ENCODE results near the gene IPCEF1.
"Not testable (repeated sequence)": the region's sequence is repeated elsewhere in the genome, so short reads cannot be mapped to it uniquely, and the experiment has no call there.

IPCEF1 gene

DNA sequence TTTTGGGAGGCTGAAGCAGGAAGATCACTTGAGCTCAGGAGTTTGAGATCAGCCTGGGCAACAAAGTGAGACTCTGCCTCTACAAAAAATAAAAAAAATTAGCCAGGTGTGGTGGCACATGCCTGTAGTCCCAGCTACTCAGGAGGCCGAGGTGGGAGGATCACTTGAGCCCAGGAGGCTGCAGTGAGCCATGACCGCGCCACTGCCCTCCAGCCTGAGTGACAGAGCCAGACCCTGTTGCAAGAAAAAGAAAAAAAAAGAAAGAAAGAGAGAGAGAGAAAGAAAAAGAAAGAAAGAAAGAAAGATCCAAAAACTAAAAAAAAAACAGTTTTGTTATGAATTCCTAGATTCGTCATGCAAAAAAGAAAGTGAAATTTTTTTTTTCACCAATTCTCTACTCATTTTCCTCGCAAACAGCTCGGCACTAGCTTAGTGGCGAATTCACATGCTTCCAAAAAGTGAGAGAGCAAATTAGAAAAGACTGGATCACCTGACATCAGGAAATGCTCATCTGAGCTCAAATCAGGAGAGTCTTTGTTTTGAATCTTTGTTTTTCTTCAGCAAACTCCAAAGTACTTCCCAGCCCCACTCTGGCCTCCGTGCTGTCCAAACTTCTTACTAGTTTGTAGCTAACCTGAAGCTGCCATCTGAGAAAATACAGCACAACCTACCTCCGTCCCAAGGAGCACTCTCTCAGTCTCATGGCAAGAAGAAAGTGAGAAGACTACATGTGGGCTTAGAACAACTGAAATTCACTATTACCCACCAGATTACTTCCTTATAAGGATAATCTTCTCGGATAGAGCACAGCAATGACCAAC is 27.0 kb downstream of the IPCEF1 start:
- DNase-seq: no peak

DNA sequence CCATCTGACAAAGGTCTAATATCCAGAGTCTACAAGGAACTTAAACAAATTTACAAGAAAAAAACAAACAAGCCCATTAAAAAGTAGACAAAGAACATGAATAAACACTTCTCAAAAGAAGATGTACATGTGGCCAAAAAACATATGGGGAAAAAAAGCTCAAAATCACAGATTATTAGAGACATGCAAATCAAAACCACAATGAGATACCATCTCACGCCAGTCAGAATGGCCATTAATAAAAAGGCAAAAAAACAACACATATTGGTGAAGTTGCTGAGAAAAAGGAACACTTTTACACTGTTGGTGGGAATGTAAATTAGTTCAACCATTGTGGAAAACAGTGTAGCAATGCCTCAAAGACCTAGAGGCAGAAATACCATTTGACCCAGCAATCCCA is 29.3 kb downstream of the IPCEF1 start:
- DNase-seq: not testable (repeated sequence)

DNA sequence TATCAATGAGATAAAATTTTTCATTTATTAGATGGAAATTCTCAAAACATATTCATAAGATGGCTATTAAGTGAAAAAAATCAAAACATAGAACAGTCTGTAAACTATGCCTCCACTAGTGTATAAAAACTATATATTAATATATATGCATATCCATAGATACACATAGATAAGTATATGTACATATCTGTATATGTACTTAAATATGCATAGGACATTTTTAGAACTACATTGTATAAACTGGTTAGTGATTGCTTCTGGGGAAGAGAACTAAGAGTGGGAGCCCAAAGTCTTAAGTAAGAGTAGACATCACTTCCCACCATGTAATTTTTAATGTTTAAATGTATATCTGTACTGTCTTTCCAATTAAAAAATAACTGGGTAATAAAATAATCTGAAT is 31.5 kb downstream of the IPCEF1 start:
- DNase-seq: no peak

DNA sequence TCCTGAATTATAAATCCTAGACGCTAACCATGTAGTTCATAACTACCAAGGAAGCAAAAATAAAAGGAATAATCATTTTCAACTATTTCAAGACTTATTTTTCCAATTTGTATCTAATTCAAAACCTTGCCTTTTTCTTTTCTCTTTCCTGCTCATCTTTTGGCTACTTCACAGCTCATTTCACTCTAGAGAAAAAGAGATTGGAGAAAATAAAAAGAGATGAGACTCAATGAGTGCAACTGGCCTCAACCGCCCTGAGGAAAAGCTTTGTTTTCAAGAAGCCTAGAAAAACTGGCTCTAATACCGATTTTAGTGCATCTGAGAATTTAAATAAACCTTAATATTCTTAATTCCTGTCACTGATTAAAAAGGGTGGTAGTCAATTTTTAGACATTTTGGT is 36.4 kb downstream of the IPCEF1 start:
- DNase-seq: no peak

DNA sequence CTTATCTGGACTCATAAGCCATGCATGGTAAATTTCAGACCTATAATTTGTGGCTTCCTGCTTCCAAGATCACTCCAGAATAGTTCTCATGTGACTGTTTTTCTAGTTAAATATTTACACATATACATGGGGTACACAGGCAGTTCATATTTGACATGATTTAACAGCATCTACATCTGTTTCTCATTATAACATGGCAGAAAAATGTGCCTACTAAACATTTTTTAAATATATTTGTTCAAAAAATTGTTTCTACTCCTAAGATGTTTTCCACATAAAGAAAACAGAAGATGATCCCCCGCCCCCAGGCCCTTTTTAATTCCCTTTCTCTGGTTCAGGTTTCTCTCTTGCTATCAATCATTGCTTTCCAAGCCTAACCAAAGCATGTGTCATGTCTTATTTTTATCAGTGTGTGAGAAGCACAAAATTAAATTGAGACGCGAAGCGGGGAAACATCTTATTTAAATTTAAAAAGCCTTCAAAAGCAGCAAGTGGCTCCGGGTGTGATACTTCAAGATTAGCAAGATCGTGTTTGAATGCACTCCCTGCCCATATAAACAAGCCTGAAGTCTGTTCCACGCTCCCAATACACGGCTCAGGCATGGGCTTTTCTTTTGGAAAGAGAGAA is 37.3 kb downstream of the IPCEF1 start:
- no peak for DNase-seq

DNA sequence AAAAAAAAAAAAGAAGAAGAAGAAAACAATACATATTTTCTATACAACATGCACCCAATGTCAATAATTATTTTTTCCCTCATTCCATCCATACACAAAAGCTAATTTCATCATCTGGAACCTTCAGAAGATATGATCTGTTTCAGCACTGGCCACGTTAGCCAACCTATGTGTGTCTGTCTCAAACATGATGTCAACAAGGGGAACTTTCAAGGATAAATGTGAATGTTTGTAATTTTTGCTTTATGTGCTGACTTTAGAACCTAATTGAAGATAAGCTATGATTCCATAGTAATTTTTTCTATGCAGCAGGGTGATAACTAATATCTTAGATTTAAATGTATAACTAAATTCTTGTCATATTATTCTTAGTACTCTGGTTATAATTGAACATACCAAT is 37.9 kb downstream of the IPCEF1 start:
- DNase-seq: no peak

DNA sequence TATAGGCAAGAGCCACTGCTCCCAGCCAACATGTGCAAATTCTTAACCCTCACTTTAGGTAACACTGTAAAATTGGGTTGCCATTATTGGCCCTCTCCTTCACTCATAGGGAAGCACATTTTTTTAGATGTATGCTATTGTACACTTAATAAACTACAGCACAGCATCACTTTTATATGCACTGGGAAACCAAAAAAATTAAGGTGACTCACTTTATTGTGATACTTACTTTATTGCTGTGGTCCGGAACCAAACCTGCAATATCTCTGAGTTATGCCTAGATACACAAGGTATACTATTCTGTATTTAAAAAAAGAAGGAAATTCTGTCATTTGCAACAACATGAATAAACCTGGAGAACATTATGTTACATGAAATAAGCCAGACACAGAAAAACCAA is 40.5 kb downstream of the IPCEF1 start:
- DNase-seq: no peak

DNA sequence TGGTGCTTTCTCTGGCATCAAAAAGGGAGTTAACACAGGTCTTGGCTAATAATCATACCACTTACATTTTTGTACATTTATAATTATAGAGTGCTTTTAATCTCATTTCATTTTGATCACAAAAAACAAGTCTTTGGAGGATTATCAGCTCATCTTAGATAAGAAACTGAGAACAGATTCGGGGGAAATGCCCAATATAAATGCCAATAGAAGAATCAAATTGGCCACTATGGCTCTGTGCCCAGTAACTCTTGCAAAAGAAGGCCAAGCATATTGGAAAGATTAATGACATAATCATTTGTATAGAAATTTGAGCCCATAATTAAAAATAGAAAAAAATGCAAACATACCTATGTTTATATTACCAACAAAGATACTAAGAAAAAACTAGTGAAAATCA is 42.5 kb downstream of the IPCEF1 start:
- DNase-seq: no peak

DNA sequence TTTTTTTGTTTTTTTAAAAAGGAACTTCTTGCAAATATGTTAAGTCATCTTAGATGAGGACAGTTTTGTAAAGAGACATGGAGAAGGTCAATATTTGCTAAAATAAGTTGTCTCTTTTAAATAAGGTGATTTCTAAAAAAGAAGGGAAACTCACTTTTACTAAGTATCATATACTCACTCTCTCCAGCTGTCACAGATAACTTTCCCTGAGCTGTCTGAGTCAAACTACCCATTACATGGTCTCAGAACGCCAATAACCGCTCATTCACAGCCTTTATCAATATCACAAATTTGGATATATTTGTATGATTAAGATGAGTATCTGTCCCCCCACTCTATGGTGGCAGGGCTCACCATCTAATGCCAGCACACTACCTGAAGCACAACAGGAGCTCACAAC is 47.6 kb downstream of the IPCEF1 start:
- DNase-seq: no peak

DNA sequence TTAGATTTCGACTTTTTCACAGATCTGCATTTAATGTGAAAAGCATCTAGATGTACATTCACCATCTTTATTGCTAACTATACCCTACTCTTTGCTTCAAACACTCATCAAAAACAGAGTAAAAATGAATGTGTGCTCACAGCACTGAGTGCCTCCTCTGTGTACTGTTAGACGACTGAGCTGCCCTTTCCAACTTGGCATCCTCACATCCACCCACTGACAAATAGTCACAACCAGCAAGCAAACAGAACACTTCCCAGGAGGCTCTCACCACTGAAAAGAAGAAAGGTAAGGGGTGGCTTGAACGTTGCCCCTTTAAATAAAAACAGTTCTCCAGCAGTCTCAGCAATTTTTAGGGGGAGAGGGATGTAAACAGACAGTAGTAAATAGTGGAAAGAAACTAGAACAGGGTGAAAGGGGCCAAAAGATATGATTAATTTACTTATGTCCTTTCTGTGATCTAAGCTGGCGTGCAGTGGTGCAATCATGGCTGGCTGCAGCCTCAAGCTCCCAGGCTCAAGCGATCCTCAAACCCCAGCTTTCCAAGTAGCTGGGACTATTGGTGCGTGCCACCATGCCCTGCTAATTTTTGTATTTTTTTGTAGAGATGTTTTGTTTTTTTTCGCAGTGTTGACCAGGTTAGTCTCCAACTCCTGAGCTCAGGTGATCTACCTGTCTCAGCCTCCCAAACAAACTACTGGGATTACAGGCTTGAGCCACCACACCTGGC is 48.7 kb downstream of the IPCEF1 start:
- no peak for DNase-seq

DNA sequence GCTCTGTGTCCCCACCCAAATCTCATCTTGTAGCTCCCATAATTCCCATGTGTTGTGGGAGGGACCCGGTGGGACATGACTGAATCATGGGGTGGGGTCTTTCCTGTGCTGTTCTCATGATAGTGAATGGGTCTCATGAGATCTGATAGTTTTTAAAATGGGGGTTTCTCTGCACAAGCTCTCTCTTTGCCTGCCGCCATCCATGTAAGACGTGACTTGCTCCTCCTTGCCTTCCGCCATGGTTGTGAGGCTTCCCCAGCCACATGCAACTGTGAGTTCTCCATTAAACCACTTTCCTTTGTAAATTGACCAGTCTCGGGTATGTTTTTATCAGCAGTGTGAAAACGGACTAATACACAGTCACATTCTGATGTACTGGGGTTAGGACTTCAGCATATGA is 49.5 kb downstream of the IPCEF1 start:
- DNase-seq: not testable (repeated sequence)

DNA sequence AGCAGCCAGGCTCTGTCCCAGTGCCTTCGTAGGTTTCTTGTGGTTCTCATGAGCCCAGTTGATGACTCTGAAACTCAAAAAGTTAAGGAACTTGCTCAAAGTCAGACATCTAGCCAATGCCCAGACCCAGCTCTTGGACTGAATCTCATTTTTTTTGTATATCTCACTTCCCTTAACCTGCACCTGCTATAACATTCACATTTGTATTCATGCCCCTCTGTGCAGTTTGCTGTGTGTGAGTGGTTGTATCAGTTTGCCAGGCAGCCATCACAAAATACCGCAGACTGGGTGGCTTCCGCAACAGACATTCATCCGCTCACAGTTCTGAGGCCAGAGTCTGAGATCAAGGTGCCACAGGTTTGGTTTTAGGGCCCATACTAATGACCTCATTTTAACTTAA is 49.9 kb downstream of the IPCEF1 start:
- DNase-seq: no peak

DNA sequence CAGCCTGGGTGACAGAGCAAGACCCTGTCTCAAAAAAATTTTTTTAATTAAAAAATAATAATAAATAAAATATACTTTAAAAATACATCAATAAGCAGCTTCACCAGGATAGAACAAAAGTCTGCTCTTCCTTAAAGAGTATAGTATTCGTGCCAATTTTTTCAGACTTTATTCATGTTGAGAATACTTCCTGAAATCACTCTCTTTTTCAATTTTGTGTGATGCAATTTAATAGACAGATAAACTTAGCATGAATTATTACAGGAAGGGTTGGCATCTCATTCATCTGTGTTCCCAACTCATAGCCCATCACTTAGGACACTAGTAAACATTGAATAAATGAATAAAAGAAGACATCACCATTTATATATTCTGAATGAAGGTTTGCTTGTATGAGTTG is 52.4 kb downstream of the IPCEF1 start:
- DNase-seq: no peak

DNA sequence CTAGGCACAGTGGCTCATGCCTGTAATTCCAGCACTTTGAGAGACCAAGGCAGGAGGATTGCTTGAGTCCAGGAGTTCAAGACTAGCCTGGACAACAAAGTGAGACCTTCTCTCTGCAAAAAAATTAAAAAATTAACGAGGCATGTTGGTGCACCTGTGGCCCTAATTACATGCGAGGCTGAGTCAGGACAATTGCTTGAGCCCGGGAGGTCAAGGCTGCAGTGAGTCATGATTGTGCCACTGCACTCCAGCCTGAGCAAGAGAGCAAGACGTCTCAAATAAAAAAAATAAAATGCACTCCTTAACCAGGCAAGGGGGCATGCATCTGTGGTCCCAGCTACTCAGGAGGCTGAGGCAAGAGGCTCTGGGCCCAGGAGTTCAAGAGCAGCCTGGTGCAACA is 53.0 kb downstream of the IPCEF1 start:
- DNase-seq: not testable (repeated sequence)

DNA sequence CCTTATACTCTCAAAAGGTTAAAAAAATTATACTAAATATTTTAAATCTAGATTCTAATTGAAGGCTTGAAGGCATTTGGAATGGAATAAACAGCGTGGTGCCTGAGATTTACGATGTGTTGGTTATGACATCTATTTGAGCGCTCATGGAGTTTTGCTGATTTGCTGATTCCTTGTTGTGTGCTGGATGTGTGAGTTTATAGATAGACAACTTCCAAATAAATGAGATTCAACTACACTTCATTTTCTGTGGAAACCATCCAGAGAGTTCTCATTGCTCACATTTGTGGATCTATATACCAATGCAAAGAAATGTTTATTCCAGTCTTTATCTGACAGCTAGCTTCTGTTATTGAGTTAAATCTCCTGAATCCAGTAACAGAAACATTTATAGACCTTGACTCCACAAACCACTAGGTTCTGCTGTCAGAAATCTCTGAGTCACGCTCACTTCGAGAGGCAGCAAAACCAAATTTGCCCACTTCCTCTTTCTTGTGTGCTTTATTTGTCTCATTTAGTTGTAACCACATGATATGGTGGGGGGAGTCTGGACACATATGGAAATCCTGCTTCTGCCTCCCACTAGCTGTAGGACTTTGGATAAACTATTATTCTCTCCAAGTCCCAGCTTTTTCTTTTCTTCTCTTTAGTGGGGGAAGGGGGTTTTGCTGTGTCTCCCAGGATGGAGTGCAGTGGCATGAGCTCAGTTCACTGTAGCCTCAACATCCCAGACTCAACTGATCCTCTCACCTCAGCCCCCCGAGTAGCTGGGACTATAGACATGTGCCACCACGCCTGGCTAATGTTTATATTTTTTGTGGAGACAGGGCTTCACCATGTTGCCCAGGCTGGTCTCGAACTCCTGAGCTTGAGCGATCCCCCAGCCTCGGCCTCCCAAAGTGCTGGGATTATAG is 54.5 kb downstream of the IPCEF1 start:
- no peak for DNase-seq

DNA sequence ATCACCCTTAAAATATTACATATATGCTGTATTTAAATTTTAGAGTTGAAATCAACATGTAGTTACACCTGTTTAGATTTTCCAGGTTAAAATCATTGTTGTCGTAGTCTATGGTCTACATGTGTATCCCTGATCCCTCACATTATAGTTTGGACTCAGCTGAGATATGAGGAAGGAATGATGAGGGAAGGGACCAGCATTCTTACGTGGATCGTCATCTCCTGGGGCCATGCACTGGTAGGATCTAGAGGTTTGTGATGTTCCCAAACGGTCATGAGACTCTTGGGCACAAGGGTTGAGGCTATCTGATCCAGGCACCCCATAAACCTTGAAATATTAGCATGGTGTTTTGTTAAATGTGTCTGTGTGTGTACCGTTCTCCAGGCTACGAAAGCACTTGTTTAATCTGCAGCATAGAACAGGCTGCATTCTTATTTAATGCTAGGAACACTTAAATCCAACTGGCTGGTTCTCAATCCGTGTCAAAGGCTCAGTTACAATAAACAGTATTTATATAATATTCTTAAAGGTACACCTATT is 55.4 kb downstream of the IPCEF1 start:
- no peak for DNase-seq

DNA sequence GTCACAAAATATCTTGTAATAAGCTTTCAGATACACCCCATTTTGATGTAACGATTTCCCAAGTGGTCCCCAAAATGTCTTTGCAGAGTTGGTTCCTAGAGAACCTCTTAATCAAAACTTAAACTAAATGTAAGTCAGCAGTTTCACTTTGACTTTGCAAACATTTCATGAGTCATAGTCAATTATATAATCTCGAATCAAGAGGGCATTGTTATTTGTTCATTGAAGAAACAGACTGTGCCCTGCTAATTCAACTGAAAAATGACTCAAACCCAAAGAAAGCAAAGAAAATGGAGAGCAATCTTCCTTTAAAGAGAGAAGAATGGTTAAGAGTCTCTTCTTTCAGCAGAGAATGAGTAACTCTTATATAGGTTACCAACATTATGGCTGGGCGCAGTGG is 58.3 kb downstream of the IPCEF1 start:
- DNase-seq: no peak

DNA sequence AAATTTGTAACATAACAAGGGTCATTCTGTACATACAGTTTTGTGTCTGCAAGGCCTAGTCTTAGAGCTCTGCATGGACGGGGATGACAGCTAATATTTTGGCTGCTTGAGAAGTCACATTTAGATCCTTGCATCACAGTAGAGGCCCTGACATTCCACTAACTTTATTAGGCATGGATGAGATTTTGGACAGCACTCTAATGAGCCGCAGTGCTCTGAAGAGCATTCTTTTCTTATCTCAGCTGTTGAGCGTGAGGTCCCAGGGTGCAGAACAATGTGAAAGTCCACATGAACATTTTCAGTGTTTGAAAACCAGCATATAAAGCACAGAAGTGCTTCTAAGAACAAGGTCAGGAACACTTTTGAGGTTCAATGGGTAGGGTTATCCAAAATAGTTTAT is 58.9 kb downstream of the IPCEF1 start:
- no peak for DNase-seq

DNA sequence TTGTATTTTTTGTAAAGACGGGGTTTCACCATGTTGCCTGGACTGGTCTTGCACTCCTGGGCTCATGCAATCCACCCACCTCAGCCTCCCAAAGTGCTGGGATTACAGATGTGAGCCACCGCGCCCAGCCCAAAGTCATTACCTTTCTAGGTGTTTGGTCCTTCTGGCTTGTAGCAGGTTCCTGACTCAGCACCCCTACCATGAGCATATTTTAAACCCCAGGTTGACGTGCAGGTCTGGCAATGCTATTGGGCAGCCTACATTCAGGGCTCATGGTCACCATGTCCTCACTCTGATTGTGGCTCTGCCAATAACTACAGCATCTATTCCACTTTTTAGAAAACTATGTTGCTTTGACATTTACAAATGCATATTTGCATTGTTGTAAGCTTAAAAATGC is 59.4 kb downstream of the IPCEF1 start:
- no peak for DNase-seq

DNA sequence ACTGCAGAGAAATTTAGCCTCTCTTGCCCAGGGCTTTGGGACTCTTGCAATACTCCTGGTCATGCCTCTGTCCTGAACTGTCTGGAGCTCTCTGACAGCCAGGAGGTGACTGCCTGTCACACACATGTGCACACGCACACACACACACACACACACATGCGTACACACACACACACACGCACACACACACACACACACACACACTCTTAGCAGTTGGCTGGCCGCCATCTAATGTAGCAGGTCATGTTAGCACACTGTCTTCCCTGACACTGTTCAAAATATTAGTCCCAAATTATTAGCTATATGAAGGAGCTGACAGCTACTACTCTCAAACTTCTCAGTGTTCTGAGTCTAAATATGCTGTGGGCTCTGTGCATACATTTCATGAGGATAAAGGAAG is 60.9 kb downstream of the IPCEF1 start:
- no peak for DNase-seq

DNA sequence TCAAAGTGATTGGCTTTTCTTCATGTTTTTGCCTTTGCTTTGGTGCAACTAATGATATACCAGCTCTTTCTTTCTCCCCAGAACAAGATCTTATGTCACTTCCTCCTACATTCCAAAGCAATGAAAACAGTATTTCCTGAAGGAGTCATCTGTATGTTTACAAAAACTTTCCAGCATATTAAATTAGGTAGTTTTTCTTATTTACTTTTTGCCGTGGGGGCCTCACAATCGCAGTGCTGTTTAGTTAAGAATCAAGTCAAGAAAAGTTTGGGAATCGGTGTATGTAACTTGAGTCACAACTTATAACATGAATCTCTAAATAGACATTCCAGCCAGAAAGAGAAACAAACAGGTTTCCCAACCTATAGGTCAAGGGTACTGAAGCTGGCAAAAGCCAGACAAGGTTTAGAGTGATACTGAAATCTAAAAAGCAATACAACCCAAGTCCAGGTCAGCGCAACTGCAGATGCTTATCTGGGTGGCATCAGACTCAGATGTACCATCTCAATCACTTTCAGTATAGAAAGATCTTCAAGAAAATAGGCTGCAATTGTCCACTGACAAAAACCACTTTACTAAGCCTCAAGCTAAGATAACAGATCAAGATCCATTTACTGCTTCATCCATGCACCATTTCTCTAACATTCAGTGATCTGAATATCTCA is 63.6 kb downstream of the IPCEF1 start:
- DNase-seq: no peak

DNA sequence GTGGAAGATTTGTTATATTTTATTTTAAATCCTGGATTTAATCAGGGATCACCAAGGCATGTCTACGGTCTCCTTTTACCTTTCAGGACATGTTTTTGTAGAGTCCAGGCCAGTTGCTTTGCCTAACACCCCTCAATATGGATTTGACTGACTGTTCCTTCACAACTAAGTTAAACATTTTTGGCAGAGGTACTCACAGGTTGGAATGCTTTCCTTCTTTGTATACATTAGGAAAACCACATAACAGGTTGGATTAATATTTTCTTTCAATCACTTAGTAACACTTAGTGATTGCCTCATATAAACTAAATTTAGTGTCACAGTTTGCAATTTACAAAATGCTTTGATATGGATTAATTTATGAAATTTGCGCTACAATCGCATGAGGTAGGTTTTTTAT is 64.5 kb downstream of the IPCEF1 start:
- DNase-seq: no peak

Data from activated gamma-delta T cell treated with Interleukin-2 at 50 U/mL for 16 hours (primary cell).